ENCODE measurements around the gene MEG3.
A peak's percentile ranks its signal among the peaks of the same experiment; 100 is the strongest.

The MEG3 gene

GRCh38 chr14:100825713-100826331, at the start of gene MEG3:
Gene MEG3 (plus strand): TSS chr14:100826118.
- TF ChIP-seq CTCF (conservative IDR thresholded peaks at IDR 0.05; ENCODE audit: low read length) = no peak
- peak within 1 kb of the TSS; percentile 82 for H3K4me3 ChIP-seq (ENCODE audit: low read length)
- peak; percentile 82 for DNase-seq (ENCODE audit: low read depth)

DNA sequence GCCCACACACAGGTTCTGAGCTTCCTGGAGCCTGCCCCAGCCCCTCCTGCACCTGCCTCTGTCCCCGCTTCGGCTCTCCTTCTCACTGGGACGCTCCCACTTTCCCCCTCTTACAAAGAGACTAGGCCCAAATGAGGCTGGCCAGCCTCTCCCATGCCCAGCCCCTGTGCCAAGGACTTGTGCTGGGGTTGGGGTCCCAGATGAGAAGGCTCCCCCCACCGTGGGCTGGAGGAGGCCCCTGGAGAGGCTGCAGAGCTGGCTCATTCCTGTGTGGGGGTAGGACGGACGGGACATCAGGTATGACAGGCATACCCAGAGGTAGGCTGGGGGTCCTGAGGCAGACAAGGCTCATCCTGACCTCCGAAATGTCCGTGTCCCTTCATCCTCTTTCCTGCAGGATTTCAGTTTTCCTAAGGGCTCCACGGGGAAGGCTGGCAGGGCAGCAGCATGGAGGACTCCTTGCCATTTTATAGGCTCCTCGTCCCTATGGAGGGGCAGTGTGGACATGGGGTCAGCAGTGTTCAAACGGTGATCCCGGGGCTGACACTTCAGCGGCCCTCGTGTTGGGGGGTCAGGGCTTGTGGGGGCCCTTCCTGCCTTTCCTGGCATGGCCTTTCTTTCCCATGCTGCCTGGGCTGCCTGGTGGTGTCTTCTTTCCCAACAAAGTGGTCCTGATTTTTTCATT, 49.1 kb upstream of the MEG3 start:
- no peak for TF ChIP-seq CTCF (conservative IDR thresholded peaks at IDR 0.05; ENCODE audit: low read length)
- H3K4me3 ChIP-seq (ENCODE audit: low read length) = no peak overlapping the region
- no peak for DNase-seq (ENCODE audit: low read depth)

DNA sequence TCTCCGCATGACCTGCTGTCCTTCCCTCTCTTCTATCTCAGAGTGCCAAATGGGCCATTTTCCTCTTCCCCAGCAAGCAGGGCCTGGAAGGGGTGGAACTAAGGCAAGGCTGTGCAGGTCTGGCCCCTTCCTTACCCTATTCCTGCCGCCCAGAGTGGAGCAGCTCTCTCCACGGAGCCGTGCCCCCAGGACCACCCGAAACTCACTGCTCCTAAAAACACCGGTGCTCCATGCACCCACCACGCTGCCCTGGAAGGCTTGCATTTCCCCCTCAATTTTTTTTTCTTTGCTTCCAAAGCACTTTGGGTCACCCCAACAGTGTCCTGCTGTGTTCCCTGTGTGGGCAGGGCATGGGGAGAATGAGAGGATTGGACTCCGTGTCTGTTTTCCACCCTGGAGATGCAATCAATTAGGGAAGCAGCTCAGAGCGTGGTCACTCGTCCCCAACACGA, 48.5 kb upstream of the MEG3 start:
- no peak for DNase-seq (ENCODE audit: low read depth)
- TF ChIP-seq CTCF (conservative IDR thresholded peaks at IDR 0.05; ENCODE audit: low read length) = no peak
- H3K4me3 ChIP-seq (ENCODE audit: low read length) = no peak overlapping the region

DNA sequence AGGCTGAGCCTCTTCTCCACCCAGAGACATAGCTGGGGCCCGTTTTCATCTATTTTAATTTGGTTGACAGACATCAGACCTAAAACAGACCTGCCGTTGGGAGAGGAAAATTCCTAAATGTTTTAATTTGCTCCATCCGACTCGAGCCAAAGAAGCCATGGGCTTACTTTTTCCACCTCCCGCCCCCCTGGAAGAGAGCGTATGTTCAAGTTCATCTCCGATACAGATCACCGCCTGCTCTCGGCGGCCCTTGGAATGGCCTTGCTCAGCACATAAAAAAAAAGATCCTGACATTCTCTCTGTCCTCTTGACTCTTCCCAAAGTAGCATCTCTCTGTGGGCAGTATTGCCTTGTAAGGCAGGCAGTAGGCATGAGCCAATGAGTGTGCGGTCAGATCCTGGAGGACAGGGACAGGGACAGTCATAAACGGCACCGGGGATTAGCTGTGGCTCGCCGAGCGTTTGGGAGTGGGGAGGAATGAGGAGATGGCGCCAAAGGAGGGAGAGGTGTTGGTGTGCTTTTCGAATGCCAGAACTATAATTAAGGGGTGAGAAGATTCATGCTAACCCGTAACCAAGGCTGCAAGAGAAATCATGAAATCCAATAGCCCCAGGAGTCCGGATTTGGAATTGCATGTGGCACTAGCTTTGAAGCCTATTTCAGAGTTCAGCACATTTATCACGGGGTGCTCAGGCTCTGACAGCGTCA, 47.9 kb upstream of the MEG3 start:
- TF ChIP-seq CTCF (conservative IDR thresholded peaks at IDR 0.05; ENCODE audit: low read length) = no peak
- no peak overlapping the region for H3K4me3 ChIP-seq (ENCODE audit: low read length)
- DNase-seq (ENCODE audit: low read depth) = no peak

DNA sequence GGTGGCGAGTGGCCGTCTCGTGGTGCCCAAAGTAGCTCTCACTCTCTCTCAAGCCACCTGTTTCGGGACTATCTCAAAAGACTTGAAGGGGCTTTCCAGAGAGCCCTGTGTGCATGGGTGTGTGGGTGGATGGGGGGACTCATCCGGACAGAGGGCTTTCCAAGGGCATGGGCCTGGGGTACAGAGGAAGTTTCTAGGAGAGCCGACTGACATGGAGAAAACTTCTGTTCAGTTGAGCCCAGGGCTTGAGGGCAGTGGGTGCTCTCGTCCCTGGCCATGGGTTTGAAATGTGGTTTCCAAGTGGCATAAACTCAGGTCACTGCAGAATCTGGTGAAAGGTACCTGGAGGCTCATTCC, 47.4 kb upstream of the MEG3 start:
- H3K4me3 ChIP-seq (ENCODE audit: low read length) = no peak overlapping the region
- no peak for TF ChIP-seq CTCF (conservative IDR thresholded peaks at IDR 0.05; ENCODE audit: low read length)
- no peak for DNase-seq (ENCODE audit: low read depth)

DNA sequence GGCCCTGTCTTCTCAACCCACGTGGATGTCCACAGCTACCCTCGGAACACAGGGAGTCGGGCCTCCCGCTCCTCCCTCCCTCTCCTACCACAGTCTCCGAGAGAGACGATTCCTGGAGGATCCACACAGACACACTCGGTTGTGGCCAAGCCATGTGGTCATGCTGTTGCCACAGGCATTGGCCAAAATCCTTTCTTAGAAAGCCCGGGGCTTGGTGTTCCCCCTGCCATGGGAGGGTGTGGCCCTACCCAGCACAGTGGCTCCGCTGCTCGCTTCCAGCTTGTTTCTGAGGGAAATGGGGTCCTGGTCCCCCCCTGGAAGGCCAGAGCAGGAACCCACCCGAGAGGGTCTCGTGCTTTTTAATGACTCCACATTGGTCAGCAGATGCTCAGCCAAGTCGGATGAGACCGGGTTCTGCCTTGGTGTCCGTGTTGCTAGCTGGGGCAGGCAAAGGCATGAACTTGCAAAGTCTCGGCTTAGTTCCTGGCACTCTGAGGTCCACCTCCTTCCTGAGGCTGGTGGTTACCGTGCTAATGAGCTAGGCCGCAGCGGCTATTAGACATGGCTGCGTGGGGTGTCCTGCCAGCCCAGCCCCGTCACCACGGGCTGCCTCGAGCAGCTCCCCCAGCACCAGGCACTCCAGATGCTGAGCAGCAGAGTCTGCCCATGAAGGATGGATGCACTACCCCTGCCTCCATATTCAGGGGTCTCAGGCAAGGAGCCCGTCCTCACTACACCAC, 46.8 kb upstream of the MEG3 start:
- TF ChIP-seq CTCF (conservative IDR thresholded peaks at IDR 0.05; ENCODE audit: low read length) = no peak
- H3K4me3 ChIP-seq (ENCODE audit: low read length) = no peak overlapping the region
- DNase-seq (ENCODE audit: low read depth) = no peak
